ENCODE results near the gene CAB39L.

The CAB39L gene

GRCh38 chr13:49441846-49442245, 2.0 kb downstream of the CAB39L start:
- DNase-seq (ENCODE audit: low spot score), result no peak

DNA sequence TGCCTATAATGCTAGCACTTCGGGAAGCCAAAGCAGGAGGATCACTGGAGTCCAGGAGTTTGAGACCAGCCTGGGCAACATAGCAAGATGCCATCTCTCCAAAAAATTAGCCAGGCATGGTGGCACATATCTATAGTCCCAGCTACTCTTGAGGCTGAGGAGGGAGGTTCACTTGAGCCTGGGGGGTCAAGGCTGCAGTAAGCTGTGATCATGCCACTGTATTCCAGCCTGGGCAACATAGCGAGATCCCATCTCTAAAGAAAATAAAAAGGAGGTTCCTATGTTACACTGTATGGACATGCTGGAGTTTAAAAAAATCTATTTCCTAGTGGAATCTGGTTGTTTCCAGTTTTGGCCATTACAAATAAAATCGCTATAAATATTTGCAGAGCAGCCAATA, 2.6 kb downstream of the CAB39L start:
- DNase-seq (ENCODE audit: low spot score), result no peak

DNA sequence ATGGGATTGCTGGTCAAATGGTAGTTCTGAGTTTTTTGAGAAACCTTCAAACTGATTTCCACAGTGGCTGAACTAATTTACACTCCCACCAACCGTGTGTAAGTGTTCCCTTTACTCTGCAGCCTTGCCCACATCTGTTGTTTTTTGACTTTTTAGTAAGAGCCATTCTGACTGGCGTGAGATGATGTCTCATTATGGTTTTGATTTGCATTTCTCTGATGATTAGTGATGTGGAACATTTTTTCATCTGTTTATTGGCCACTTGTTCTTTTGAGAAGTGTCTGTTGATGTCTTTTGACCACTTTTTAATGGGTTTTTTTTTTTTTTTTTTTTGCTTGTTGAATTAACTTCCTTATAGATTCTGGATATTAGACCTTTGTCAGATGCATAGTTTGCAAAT, 4.3 kb downstream of the CAB39L start:
- DNase-seq (ENCODE audit: low spot score), result no peak

- DNase-seq (ENCODE audit: low spot score), result no peak
Observed at GRCh38 chr13:49437705-49438104, 6.2 kb downstream of the CAB39L start.

- DNase-seq (ENCODE audit: low spot score), result no peak
Observed at GRCh38 chr13:49436890-49437289, 7.0 kb downstream of the CAB39L start.

DNA sequence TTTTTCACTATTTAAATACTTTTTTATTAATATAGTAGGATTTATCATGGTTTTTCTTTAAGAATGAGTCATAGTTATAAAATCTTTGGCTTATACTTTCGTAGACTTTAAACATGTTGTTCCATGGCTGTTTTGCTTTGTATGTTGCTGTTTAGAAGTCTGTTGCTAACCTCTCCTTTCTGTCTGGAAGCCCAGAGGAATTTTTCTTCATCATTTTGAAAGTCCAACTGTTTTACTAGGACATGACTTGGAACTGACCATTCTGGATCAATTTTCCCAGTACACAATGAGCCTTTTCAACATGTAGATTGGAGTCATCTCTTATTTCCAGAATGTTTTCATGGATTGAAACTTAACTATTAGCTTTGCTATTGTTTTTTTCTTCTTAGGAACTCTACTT, 7.9 kb downstream of the CAB39L start:
- DNase-seq (ENCODE audit: low spot score), result no peak

GRCh38 chr13:49429121-49429520, 14.7 kb downstream of the CAB39L start:
- no peak for DNase-seq (ENCODE audit: low spot score)

DNA sequence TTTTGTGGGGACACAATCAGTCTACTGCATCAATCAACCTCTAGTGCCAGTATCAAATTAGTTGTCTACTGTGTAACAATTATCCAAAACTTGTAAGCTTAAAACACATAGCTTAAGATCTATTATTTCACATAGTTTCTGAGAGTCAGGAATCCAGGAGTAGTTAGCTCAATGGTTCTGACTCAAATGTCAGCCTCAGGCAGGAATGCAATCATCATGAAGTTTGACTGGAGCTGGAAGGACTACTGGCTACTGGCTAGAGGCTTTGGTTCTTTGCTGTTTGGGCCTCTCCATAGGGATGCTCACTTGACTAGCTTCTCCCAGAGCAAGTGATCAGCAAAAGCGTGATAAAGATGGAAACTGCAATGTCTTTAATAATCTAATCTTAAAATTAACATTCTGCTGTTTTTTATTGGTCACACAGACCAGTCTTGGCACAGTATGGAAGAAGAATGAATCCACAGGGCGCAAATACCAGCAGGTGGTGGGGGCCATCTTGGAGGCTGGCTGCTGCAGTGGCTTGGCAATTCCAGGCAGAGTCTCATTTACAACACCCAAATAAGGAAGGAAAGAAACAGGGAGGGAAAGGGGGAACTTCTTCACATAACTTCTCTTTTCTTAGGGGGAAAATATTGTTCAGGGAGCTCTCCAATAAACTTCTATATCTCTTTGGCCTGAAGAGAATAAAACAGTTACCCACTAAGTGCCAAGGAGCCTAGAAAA, 15.7 kb downstream of the CAB39L start:
- DNase-seq (ENCODE audit: low spot score), result no peak

GRCh38 chr13:49424011-49424560, 19.8 kb downstream of the CAB39L start:
- no peak for DNase-seq (ENCODE audit: low spot score)

- DNase-seq (ENCODE audit: low spot score), result peak; percentile 43
Observed at GRCh38 chr13:49421391-49421790, 22.5 kb downstream of the CAB39L start.

- no peak for DNase-seq (ENCODE audit: low spot score)
Observed at GRCh38 chr13:49419276-49419675, 24.6 kb downstream of the CAB39L start.

GRCh38 chr13:49418206-49418605, 25.7 kb downstream of the CAB39L start:
- no peak for DNase-seq (ENCODE audit: low spot score)

DNA sequence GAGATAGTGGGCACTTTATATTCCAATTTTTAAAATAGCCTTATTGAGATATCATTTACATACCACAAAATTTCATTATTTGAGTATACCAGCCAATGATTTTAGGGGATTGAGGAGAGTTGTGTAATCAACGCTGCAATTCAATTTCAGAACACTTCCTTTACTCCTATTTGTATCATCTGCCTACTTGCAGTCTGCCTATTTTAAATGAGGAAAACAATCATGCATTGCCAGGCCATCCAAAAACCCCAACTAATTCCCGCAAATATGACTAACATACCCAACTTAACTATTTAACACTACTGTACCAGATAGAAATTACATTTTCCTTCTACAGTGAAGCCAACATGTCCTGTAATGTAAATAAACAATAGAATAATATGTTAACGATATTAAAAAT, 26.7 kb downstream of the CAB39L start:
- no peak for DNase-seq (ENCODE audit: low spot score)

DNA sequence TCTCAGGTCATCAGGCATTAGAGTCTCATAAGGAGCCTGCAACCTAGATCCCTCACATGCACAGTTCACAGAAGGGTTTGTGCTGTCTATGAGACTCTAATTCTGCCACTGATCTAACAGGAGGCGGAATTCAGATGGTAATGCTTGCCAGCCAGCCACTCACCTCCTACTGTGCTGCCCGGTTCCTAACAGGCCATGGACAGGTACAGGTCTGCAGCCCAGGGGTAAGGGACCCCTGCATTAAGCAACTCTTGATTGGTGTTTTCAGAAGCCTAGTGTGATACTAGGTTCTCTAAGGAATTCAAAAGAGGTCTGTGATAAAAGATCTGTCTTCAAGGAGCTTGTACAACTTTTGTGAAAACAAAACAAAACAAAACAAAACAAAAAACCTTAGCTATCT, 31.1 kb downstream of the CAB39L start:
- DNase-seq (ENCODE audit: low spot score), result no peak

GRCh38 chr13:49411353-49411752, 32.5 kb downstream of the CAB39L start:
- no peak for DNase-seq (ENCODE audit: low spot score)

DNA sequence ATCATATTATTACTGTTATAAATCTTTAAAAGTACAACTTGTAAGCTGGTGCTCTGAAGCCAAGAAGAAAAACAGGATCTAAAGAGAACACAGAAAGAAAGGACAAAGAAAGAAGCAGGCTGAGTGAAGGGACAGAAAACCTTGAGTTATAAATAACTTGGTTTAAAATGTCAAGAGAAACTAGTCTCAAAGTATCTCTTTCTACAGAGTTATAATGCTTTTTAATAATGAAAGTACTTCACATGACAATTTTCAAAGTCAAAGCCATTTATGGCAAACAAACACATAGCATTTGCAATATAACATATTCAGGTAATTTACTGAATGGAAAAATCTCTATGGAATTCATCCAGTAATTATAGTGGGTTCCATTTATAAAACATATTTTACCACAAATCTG, 33.4 kb downstream of the CAB39L start:
- no peak for DNase-seq (ENCODE audit: low spot score)

DNA sequence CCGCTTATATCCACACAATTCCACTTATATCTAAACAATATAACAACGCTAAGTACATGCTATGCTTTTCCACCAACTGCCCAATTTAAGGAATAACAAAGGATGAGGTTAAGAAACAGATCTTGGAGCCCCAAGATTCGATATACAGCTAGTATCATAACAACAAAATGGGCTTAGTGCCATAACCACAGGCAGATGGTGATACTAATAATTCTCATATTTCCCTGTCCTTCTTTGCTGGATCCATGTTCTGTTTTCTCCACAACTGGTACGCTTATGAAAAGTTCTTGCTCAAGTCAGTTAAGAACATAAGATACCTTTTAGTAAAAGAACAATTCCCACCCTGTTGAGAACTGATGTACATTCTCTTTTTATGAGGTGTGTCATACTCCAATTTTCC, 33.9 kb downstream of the CAB39L start:
- no peak for DNase-seq (ENCODE audit: low spot score)

DNA sequence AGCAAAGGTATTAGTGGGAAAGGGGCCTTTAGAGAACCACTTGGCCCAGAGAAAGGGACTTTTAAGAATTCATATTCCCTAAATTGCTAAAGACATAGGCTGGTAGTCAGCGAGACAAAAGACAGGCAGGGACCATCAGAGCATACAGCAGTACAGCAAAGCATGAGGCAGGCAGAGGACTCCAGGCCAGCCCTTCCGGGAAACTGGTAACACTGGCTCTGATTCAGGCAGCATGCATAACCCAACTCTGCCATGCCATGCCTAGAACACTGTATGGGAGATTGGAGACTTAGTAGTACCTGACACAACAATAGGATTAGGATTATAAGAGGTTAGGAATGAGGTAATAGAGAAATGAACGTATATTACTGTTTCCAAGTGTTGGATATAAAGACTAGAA, 34.9 kb downstream of the CAB39L start:
- no peak for DNase-seq (ENCODE audit: low spot score)

GRCh38 chr13:49407936-49408335, 35.9 kb downstream of the CAB39L start:
- no peak for DNase-seq (ENCODE audit: low spot score)

DNA sequence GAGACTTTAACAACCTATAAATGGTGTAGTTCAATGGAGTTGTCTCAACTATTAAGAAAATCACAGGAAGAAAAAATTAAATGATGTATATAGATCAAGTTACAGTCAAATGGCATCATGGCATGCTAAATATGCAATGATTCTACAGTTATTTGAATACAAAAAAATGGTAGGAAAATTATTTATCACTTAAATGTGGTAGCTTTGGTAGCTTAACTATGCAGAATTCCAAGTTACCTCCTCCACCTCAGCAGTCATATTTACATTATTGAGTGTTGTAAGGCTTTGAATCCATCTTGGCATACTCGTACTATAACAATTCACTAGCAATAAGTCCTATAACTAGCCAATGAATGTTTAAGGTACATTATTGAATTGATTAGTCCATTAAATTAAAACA, 36.8 kb downstream of the CAB39L start:
- no peak for DNase-seq (ENCODE audit: low spot score)

- no peak for DNase-seq (ENCODE audit: low spot score)
Observed at GRCh38 chr13:49404703-49405020, 39.2 kb downstream of the CAB39L start.

GRCh38 chr13:49403996-49404702, 39.7 kb downstream of the CAB39L start:
- DNase-seq (ENCODE audit: low spot score), result no peak

DNA sequence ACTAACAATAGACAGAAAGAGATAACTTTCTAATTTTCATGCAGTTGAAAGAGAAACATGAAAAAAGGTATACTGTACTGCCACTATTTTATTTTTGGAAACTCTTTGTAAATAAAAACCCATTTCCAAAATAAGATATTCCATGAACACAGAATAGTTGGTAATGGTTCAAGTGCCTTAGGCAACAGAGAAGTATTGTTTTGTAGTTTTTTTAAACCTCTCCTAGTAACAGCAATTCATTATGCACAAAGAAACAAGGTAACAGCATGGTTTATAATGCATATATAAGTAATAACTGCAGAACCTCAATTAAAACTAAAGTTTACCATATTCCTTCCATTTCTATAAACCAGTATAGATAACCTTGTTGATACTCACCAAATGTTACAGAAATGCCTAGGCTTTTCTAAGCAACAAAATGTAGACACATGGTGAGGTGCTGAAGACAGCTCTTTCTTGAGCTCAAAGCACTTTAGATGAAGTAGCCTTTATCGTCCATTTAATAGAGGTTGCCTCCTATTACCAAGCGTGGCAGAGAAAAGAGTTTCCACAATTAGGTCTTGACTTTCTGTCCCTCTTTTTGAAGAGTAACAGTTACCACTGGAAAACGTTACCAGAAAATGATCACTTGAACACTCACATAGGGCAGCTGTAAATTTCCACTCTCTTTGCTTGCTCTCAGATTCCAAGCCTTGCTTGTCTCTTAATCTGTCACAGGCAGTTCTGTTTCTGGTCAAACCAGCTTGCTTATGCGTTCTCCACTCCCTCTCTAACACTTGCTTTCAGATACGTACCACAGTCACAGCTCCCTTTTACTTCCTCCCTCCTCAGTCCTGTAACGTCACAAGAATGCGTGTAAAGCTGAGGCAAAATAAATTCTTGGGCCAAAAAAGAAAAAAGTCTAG, 42.9 kb downstream of the CAB39L start:
- DNase-seq (ENCODE audit: low spot score), result peak; percentile 35
